HCT116 (cell line): ENCODE data around the gene COL26A1.

ENCODE experiments used
- EGR1 ChIP-seq: IDR thresholded peaks from 2 replicates; pipeline ENCODE4 v1.6.1; 2012; ENCODE audit warnings: low read depth
- EZH2phosphoT487 ChIP-seq: fragments of 200-600 bp; IDR thresholded peaks from 2 replicates; pipeline ENCODE4 v1.6.1; 2018; ENCODE audit warnings: antibody characterized with exemption, borderline replicate concordance
- JUND ChIP-seq: IDR thresholded peaks from 2 replicates; pipeline ENCODE4 v1.6.1; 2012
- SP1 ChIP-seq: IDR thresholded peaks from 2 replicates; pipeline ENCODE4 v1.6.1; 2012; ENCODE audit warnings: low read depth
- TF ChIP-seq, protein P1 (sequence below), 3 experiments: fragments of 200-600 bp in 1 of 3; sonication (generic) in 1 of 3; IDR thresholded peaks in 2 of 3; conservative IDR thresholded peaks in 1 of 3; 2 replicates each; pipeline ENCODE4 v1.5.1; 2012 to 2017; ENCODE audit warnings: low read depth in 2 of 3, low read length in 2 of 3, antibody characterized with exemption in 1 of 3, borderline replicate concordance in 1 of 3, control low read depth in 1 of 3, mild to moderate bottlenecking in 1 of 3, mixed read lengths in 1 of 3, mixed run types in 1 of 3, moderate library complexity in 1 of 3; ENCODE audit not compliant: insufficient read depth in 1 of 3

DNA sequence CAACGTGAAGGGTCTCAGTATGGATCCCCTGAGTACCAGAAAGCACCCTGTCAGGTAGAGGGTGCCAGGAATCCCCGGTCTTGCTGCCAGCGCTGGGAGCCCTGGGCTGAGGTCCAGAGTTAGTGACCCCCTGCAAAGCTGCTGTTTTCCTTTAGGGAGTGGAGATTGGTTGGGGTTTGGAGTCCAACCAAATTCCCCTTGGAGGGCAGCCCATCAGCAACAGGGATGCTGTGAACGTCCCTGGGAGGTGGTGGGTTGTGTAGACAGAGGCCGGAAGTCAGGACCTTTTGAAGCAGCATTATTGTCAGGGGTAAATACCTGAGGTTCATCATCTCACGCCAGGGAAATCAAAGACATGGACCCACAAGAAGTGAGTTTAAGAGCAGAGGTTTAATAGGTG lies 104.2 kb downstream of the COL26A1 start:
- no peak for TF ChIP-seq EGR1
- no peak for TF ChIP-seq EZH2phosphoT487
- TF ChIP-seq SP1 = no peak
- TF ChIP-seq, protein P1, sequence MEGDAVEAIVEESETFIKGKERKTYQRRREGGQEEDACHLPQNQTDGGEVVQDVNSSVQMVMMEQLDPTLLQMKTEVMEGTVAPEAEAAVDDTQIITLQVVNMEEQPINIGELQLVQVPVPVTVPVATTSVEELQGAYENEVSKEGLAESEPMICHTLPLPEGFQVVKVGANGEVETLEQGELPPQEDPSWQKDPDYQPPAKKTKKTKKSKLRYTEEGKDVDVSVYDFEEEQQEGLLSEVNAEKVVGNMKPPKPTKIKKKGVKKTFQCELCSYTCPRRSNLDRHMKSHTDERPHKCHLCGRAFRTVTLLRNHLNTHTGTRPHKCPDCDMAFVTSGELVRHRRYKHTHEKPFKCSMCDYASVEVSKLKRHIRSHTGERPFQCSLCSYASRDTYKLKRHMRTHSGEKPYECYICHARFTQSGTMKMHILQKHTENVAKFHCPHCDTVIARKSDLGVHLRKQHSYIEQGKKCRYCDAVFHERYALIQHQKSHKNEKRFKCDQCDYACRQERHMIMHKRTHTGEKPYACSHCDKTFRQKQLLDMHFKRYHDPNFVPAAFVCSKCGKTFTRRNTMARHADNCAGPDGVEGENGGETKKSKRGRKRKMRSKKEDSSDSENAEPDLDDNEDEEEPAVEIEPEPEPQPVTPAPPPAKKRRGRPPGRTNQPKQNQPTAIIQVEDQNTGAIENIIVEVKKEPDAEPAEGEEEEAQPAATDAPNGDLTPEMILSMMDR (IDR thresholded peaks at IDR 0.05 in 2 of 3, conservative IDR thresholded peaks at IDR 0.05 in 1 of 3; ENCODE audit: borderline replicate concordance in 1 of 3, insufficient read depth in 1 of 3, low read depth in 2 of 3, low read length in 2 of 3) = no peak
- no peak for TF ChIP-seq JUND
